Measurements from ENCODE around the gene ROBO1. TPM values are rescaled to one million over a fixed set of nuclear protein-coding genes. Genes with fewer than 3 reads are reported as not detected.

The ROBO1 gene
- total and polyA plus RNA-seq, 4 donors, result 1.0 to 30.3 (median 3.9) TPM

DNA sequence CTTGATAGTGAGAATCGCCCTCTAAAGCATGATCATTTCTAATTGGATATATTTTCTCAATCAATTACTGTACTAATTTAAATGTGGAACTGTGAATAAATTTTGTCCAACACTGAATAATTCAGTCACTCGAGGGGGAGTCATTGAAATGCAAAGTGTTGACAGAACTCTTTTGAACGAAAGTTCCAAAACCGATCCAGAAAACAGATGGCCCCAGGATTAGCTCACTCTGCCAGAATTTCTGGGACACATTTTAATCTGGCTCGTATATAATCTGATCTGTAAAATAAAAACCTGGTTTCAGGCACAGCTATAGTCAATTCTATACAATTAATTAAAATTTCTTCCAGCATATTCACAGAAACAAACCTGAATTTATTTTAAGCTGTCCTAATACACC is 580.4 kb downstream of the ROBO1 start:
- no peak for DNase-seq (ENCODE audit: low spot score)
- Histone ChIP-seq H3K36me3 (ENCODE audit: control insufficient read depth in 4 of 4, insufficient read depth in 3 of 4, low read depth in 1 of 4, low read length in 3 of 4) (no peaks in the 10 kb centered on the region), H3K27ac (ENCODE audit: low read depth in 1 of 2, low read length in 2 of 2) (no peak overlapping the region), H3K4me3 (ENCODE audit: low read depth in 1 of 3, low read length in 3 of 3) (no peak overlapping the region), H3K9ac (ENCODE audit: low read depth in 1 of 2, low read length in 2 of 2) (no peak overlapping the region), H3K4me1 (ENCODE audit: control insufficient read depth in 4 of 4, insufficient read depth in 4 of 4, low read length in 3 of 4) (no peaks in the 10 kb centered on the region), H3K27me3 (ENCODE audit: control insufficient read depth in 4 of 4, insufficient read depth in 4 of 4, low read length in 3 of 4) (no peaks in the 10 kb centered on the region), H3K9me3 (ENCODE audit: control insufficient read depth in 4 of 4, low read length in 3 of 4) (no peaks in the 10 kb centered on the region)
- 72% methylated on average over 5 of the region's 5 CpGs for WGBS
- no peak for TF ChIP-seq RAD21 (IDR thresholded peaks at IDR 0.05)
- no peak for TF ChIP-seq SP1 (IDR thresholded peaks at IDR 0.05)
- no peak for TF ChIP-seq GABPA (IDR thresholded peaks at IDR 0.05 in 1 of 2, conservative IDR thresholded peaks at IDR 0.05 in 1 of 2)
- TF ChIP-seq, protein P1, sequence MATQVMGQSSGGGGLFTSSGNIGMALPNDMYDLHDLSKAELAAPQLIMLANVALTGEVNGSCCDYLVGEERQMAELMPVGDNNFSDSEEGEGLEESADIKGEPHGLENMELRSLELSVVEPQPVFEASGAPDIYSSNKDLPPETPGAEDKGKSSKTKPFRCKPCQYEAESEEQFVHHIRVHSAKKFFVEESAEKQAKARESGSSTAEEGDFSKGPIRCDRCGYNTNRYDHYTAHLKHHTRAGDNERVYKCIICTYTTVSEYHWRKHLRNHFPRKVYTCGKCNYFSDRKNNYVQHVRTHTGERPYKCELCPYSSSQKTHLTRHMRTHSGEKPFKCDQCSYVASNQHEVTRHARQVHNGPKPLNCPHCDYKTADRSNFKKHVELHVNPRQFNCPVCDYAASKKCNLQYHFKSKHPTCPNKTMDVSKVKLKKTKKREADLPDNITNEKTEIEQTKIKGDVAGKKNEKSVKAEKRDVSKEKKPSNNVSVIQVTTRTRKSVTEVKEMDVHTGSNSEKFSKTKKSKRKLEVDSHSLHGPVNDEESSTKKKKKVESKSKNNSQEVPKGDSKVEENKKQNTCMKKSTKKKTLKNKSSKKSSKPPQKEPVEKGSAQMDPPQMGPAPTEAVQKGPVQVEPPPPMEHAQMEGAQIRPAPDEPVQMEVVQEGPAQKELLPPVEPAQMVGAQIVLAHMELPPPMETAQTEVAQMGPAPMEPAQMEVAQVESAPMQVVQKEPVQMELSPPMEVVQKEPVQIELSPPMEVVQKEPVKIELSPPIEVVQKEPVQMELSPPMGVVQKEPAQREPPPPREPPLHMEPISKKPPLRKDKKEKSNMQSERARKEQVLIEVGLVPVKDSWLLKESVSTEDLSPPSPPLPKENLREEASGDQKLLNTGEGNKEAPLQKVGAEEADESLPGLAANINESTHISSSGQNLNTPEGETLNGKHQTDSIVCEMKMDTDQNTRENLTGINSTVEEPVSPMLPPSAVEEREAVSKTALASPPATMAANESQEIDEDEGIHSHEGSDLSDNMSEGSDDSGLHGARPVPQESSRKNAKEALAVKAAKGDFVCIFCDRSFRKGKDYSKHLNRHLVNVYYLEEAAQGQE (IDR thresholded peaks at IDR 0.05), result no peak
- TF ChIP-seq, protein P2, sequence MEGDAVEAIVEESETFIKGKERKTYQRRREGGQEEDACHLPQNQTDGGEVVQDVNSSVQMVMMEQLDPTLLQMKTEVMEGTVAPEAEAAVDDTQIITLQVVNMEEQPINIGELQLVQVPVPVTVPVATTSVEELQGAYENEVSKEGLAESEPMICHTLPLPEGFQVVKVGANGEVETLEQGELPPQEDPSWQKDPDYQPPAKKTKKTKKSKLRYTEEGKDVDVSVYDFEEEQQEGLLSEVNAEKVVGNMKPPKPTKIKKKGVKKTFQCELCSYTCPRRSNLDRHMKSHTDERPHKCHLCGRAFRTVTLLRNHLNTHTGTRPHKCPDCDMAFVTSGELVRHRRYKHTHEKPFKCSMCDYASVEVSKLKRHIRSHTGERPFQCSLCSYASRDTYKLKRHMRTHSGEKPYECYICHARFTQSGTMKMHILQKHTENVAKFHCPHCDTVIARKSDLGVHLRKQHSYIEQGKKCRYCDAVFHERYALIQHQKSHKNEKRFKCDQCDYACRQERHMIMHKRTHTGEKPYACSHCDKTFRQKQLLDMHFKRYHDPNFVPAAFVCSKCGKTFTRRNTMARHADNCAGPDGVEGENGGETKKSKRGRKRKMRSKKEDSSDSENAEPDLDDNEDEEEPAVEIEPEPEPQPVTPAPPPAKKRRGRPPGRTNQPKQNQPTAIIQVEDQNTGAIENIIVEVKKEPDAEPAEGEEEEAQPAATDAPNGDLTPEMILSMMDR (IDR thresholded peaks at IDR 0.05; ENCODE audit: low read depth, low read length, missing input control), result no peak
- no peak for TF ChIP-seq RXRA (IDR thresholded peaks at IDR 0.05)
- TF ChIP-seq FOXA2 (IDR thresholded peaks at IDR 0.05), result no peak
- no peak for TF ChIP-seq YY1 (IDR thresholded peaks at IDR 0.05)
- no peak for TF ChIP-seq JUND (IDR thresholded peaks at IDR 0.05)
- TF ChIP-seq HNF4A (conservative IDR thresholded peaks at IDR 0.05), result no peak
- no peak for TF ChIP-seq TAF1 (conservative IDR thresholded peaks at IDR 0.05)
- TF ChIP-seq FOXA1 (IDR thresholded peaks at IDR 0.05), result no peak
- no peak for TF ChIP-seq HNF4G (IDR thresholded peaks at IDR 0.05)
- TF ChIP-seq NR2F2 (IDR thresholded peaks at IDR 0.05), result no peak
- TF ChIP-seq, protein P3, sequence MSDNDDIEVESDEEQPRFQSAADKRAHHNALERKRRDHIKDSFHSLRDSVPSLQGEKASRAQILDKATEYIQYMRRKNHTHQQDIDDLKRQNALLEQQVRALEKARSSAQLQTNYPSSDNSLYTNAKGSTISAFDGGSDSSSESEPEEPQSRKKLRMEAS (IDR thresholded peaks at IDR 0.05), result no peak
- TF ChIP-seq, protein P4, sequence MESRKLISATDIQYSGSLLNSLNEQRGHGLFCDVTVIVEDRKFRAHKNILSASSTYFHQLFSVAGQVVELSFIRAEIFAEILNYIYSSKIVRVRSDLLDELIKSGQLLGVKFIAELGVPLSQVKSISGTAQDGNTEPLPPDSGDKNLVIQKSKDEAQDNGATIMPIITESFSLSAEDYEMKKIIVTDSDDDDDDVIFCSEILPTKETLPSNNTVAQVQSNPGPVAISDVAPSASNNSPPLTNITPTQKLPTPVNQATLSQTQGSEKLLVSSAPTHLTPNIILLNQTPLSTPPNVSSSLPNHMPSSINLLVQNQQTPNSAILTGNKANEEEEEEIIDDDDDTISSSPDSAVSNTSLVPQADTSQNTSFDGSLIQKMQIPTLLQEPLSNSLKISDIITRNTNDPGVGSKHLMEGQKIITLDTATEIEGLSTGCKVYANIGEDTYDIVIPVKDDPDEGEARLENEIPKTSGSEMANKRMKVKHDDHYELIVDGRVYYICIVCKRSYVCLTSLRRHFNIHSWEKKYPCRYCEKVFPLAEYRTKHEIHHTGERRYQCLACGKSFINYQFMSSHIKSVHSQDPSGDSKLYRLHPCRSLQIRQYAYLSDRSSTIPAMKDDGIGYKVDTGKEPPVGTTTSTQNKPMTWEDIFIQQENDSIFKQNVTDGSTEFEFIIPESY (IDR thresholded peaks at IDR 0.05), result no peak
- TF ChIP-seq EGR1 (IDR thresholded peaks at IDR 0.05; ENCODE audit: low read depth in 2 of 2), result no peak

DNA sequence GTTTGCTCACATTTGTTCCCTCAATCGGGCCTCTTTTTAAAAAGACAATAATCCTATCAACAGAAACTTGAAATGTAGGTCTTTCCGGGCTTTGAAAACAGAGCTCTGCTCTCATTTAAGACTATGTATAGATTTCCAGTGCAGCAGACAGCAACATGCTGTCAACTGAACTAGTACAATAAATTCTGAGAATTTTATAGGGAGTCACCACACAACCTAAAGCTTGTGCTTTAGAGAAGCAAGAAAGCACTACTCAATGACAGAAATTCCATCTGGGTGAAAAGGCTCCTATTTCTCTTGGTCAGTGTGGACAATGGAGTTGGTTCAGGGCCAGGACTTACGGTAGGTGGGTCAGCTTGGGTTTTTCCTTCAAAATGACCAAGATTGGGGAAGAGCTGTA is 583.5 kb downstream of the ROBO1 start:
- H3K9ac ChIP-seq (ENCODE audit: low read depth in 1 of 2, low read length in 2 of 2), result no peak overlapping the region
- 47% methylated on average over 3 of the region's 3 CpGs for WGBS
- H3K36me3 ChIP-seq (ENCODE audit: control insufficient read depth in 4 of 4, insufficient read depth in 3 of 4, low read depth in 1 of 4, low read length in 3 of 4), result no peaks in the 10 kb centered on the region
- no peaks in the 10 kb centered on the region for H3K4me1 ChIP-seq (ENCODE audit: control insufficient read depth in 4 of 4, insufficient read depth in 4 of 4, low read length in 3 of 4)
- no peaks in the 10 kb centered on the region for H3K27me3 ChIP-seq (ENCODE audit: control insufficient read depth in 4 of 4, insufficient read depth in 4 of 4, low read length in 3 of 4)
- DNase-seq (ENCODE audit: low spot score), result no peak
- TF ChIP-seq RXRA (IDR thresholded peaks at IDR 0.05), result no peak
- TF ChIP-seq, protein P2 (IDR thresholded peaks at IDR 0.05; ENCODE audit: low read depth, low read length, missing input control), result no peak
- TF ChIP-seq EGR1 (IDR thresholded peaks at IDR 0.05; ENCODE audit: low read depth in 2 of 2), result no peak
- TF ChIP-seq HNF4G (IDR thresholded peaks at IDR 0.05), result no peak
- no peak for TF ChIP-seq FOXA2 (IDR thresholded peaks at IDR 0.05)
- TF ChIP-seq YY1 (IDR thresholded peaks at IDR 0.05), result no peak
- TF ChIP-seq, protein P5, sequence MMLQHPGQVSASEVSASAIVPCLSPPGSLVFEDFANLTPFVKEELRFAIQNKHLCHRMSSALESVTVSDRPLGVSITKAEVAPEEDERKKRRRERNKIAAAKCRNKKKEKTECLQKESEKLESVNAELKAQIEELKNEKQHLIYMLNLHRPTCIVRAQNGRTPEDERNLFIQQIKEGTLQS (IDR thresholded peaks at IDR 0.05), result no peak
- no peak for TF ChIP-seq GABPA (IDR thresholded peaks at IDR 0.05 in 1 of 2, conservative IDR thresholded peaks at IDR 0.05 in 1 of 2)
- TF ChIP-seq HNF4A (conservative IDR thresholded peaks at IDR 0.05), result no peak
- TF ChIP-seq NR2F2 (IDR thresholded peaks at IDR 0.05), result no peak
- TF ChIP-seq SP1 (IDR thresholded peaks at IDR 0.05), result no peak
- no peak for TF ChIP-seq RAD21 (IDR thresholded peaks at IDR 0.05)
- TF ChIP-seq, protein P1 (IDR thresholded peaks at IDR 0.05), result no peak
- no peak overlapping the region for H3K27ac ChIP-seq (ENCODE audit: low read depth in 1 of 2, low read length in 2 of 2)
- H3K9me3 ChIP-seq (ENCODE audit: control insufficient read depth in 4 of 4, low read length in 3 of 4), result no peaks in the 10 kb centered on the region
- no peak overlapping the region for H3K4me3 ChIP-seq (ENCODE audit: low read depth in 1 of 3, low read length in 3 of 3)
